ENCODE data around the gene DOK3. TPM values are rescaled to one million over a fixed set of nuclear protein-coding genes. Genes with fewer than 3 reads are reported as not detected.

The DOK3 gene
- total RNA-seq, 1 experiment from 2014 or later: 8.0 TPM

GRCh38 chr5:177498013-177498787, 11.4 kb downstream of the DOK3 start:
- Histone ChIP-seq H2AFZ (ENCODE audit: low read depth, low read length, poor library complexity, severe bottlenecking) (no peak overlapping the region), H3K79me2 (ENCODE audit: insufficient read depth, low read length) (peaks cover 39% of the 10 kb centered on the region), H3K27ac (ENCODE audit: low read depth, low read length) (peak overlapping the region; percentile 21; the same call in 1 of the 2 replicates), H3K4me2 (ENCODE audit: low read length) (peak overlapping the region; percentile 99), H3K9me2 (ENCODE audit: insufficient read depth) (no peaks in the 10 kb centered on the region), H3K9ac (ENCODE audit: low read length) (peak overlapping the region; percentile 94), H4K20me1 (ENCODE audit: insufficient read depth) (peaks cover 7% of the 10 kb centered on the region; the same call in 1 of the 2 replicates), H3K36me3 (ENCODE audit: control insufficient read depth in 1 of 2, insufficient read depth in 2 of 2, low read length in 2 of 2) (peaks cover 0 to 6% of the 10 kb centered on the region in 2 experiments; a peak in 1 of 4 replicates), H3K4me1 (ENCODE audit: control insufficient read depth in 1 of 2, insufficient read depth in 2 of 2, low read length in 2 of 2) (peaks cover 35 to 55% of the 10 kb centered on the region in 2 experiments), H3K9me3 (ENCODE audit: control insufficient read depth in 1 of 2, insufficient read depth in 1 of 2, low read depth in 1 of 2, low read length in 2 of 2) (no peaks in the 10 kb centered on the region), H3K4me3 (replicated peaks in 1 of 2; ENCODE audit: low read depth in 1 of 2, low read length in 2 of 2) (peak overlapping the region; percentile 29 to 89), H3K27me3 (ENCODE audit: insufficient read depth, low read length) (no peaks in the 10 kb centered on the region)
- POLR2A ChIA-PET: interaction anchor here (0.8 to 6.4 kb wide), 14 partner anchors 18 to 412 kb away, joined by 3 to 54 read pairs (median 4); partner anchors contain the start of genes DDX41 and FGFR4
- no TSS peak for BruUV-seq (replicated peaks)
- RAD21 ChIA-PET (ENCODE audit: low non-redundant PET in 1 of 2, low total read pairs in 2 of 2, uncharacterized antibody in 2 of 2, unreplicated experiment in 2 of 2): interaction anchor here in 1 of 2 experiments (1.0 kb wide), 1 partner anchor 94 kb away, joined by 3 read pairs; no protein-coding TSS in a partner anchor
- intact Hi-C loops (cut with micrococcal nuclease): loop anchor here (5.0 kb wide), 3 partner anchors 96 to 186 kb away; partner anchors contain the start of genes B4GALT7, MXD3 and PFN3
- ATAC-seq (no peak), DNase-seq (ENCODE audit: low read depth, low spot score) (no peak)
- CTCF ChIA-PET: interaction anchor here (0.7 to 4.1 kb wide), 10 partner anchors 9 to 128 kb away, joined by 3 to 28 read pairs (median 6); partner anchors contain the start of gene PRR7
- TF ChIP-seq CBX3 (IDR thresholded peaks at IDR 0.05; ENCODE audit: low read depth) (no peak), POLR2AphosphoS5 (IDR thresholded peaks at IDR 0.05; ENCODE audit: low read depth, low read length) (no peak), EZH2 (IDR thresholded peaks at IDR 0.05) (no peak), CEBPB (IDR thresholded peaks at IDR 0.05; ENCODE audit: low read depth) (no peak), SRF (IDR thresholded peaks at IDR 0.05; ENCODE audit: low read depth) (no peak), ELF1 (IDR thresholded peaks at IDR 0.05; ENCODE audit: borderline replicate concordance, low read depth) (no peak), YY1 (IDR thresholded peaks at IDR 0.05; ENCODE audit: extremely low read depth, insufficient replicate concordance, low read depth, low read length) (no peak), FOSL1 (IDR thresholded peaks at IDR 0.05; ENCODE audit: low read depth) (no peak), SP1 (IDR thresholded peaks at IDR 0.05; ENCODE audit: low read depth) (no peak), MAX (IDR thresholded peaks at IDR 0.05) (no peak), EZH2phosphoT487 (IDR thresholded peaks at IDR 0.05; ENCODE audit: borderline replicate concordance) (no peak), CTCF (IDR thresholded peaks at IDR 0.05 in 2 of 3, conservative IDR thresholded peaks at IDR 0.05 in 1 of 3; ENCODE audit: borderline replicate concordance in 1 of 3, insufficient read depth in 1 of 3, low read depth in 2 of 3, low read length in 2 of 3) (no peak), ATF3 (IDR thresholded peaks at IDR 0.05) (no peak), ZBTB33 (IDR thresholded peaks at IDR 0.05; ENCODE audit: extremely low read depth, insufficient replicate concordance, low read length) (no peak), JUND (IDR thresholded peaks at IDR 0.05) (no peak), ZFX (IDR thresholded peaks at IDR 0.05) (no peak), ZNF274 (IDR thresholded peaks at IDR 0.05; ENCODE audit: low read depth, low read length) (no peak), TCF7L2 (IDR thresholded peaks at IDR 0.05; ENCODE audit: borderline replicate concordance, extremely low read depth, insufficient read depth, insufficient read length) (no peak), POLR2A (IDR thresholded peaks at IDR 0.05; ENCODE audit: borderline replicate concordance, extremely low read depth, insufficient read depth, insufficient read length) (no peak)
